Left forelimb (tissue), 1 donor: Measurements from ENCODE around the gene STX19.
"Not testable (repeated sequence)": the region's sequence is repeated elsewhere in the genome, so short reads cannot be mapped to it uniquely, and the experiment has no call there.

Experiments
- DNase-seq: peaks from one replicate; pipeline ENCODE4 v3.0.0-alpha.2; 2018; ENCODE audit warnings: low spot score

STX19 gene

GRCh38 chr3:94028093-94028837 lies at the start of gene STX19:
Gene STX19, minus strand, starts transcription at chr3:94028597. Its CDS starts 13,328 bp downstream, at chr3:94015269.
- no peak for DNase-seq

GRCh38 chr3:94076055-94076454 lies 47.7 kb upstream of the STX19 start:
- DNase-seq: no peak

- no peak for DNase-seq
These were observed 43.4 kb upstream of the STX19 start for GRCh38 chr3:94071713-94072284.

- DNase-seq: no peak
These were observed 42.0 kb upstream of the STX19 start for GRCh38 chr3:94070341-94070911.

GRCh38 chr3:94069194-94069813 lies 40.9 kb upstream of the STX19 start:
- DNase-seq: no peak

GRCh38 chr3:94066506-94067500 lies 38.4 kb upstream of the STX19 start:
- no peak for DNase-seq

- DNase-seq: no peak
These were observed 37.6 kb upstream of the STX19 start for GRCh38 chr3:94065819-94066480.

GRCh38 chr3:94065122-94065521 lies 36.7 kb upstream of the STX19 start:
- DNase-seq: no peak

GRCh38 chr3:94064243-94064860 lies 36.0 kb upstream of the STX19 start:
- DNase-seq: no peak

- DNase-seq: no peak
These were observed 35.2 kb upstream of the STX19 start for GRCh38 chr3:94063496-94064119.

GRCh38 chr3:94062513-94063404 lies 34.4 kb upstream of the STX19 start, which contains the start of the genes DHFR2 and NSUN3:
Gene DHFR2, minus strand, starts transcription at chr3:94062916. Its CDS starts 1,405 bp downstream, at chr3:94061511.
Gene NSUN3, plus strand, starts transcription at chr3:94063061. Its CDS starts 66 bp downstream, at chr3:94063127.
- peak; percentile 92 for DNase-seq

- no peak for DNase-seq
These were observed 32.9 kb upstream of the STX19 start for GRCh38 chr3:94061297-94061696.

- DNase-seq: no peak
These were observed 22.1 kb upstream of the STX19 start for GRCh38 chr3:94050546-94050945.

- no peak for DNase-seq
These were observed 20.9 kb upstream of the STX19 start for GRCh38 chr3:94049267-94049666.

GRCh38 chr3:94046533-94046932 lies 18.1 kb upstream of the STX19 start:
- DNase-seq: no peak

- DNase-seq: not testable (repeated sequence)
These were observed 15.9 kb upstream of the STX19 start for GRCh38 chr3:94044100-94044936.

- DNase-seq: no peak
These were observed 14.9 kb upstream of the STX19 start for GRCh38 chr3:94043285-94043684.

- no peak for DNase-seq
These were observed 8.6 kb upstream of the STX19 start for GRCh38 chr3:94036909-94037507.
